Coronary artery (tissue), 2 donors: ENCODE results near the gene IRAK1.

Source experiments
- DNase-seq: peaks from one replicate; pipeline ENCODE4 v3.0.0-alpha.2; 2017; ENCODE audit warnings: low spot score
- H3K27ac ChIP-seq, 2 donors: fragments of 200-600 bp; sonication (generic); one replicate each; pipeline ENCODE4 v1.5.1; 2016 to 2019
- H3K4me3 ChIP-seq: fragments of 200-600 bp; sonication (generic); 2 replicates; pipeline ENCODE4 v1.5.1; 2016; ENCODE audit warnings: mild to moderate bottlenecking, moderate library complexity
- CTCF ChIP-seq: fragments of 200-600 bp; sonication (generic); IDR thresholded peaks from one replicate; pipeline ENCODE4 v1.5.1; 2019; ENCODE audit warnings: antibody characterized with exemption

Gene IRAK1

GRCh38 chrX:153968255-153968654, 51.4 kb downstream of the IRAK1 start:
- no peak for DNase-seq
- H3K27ac ChIP-seq = peak overlapping the region; percentile 99
- H3K4me3 ChIP-seq = peak overlapping the region; percentile 87
- TF ChIP-seq CTCF = no peak

GRCh38 chrX:153967536-153968224, 52.0 kb downstream of the IRAK1 start:
- H3K27ac ChIP-seq = peak overlapping the region; percentile 99
- peak overlapping the region; percentile 87 for H3K4me3 ChIP-seq
- TF ChIP-seq CTCF = no peak
- no peak for DNase-seq

- no peak for DNase-seq
- TF ChIP-seq CTCF = no peak
- H3K4me3 ChIP-seq = peak overlapping the region; percentile 87
- peak overlapping the region; percentile 99 for H3K27ac ChIP-seq
Measured at GRCh38 chrX:153966841-153967535, 52.7 kb downstream of the IRAK1 start.

GRCh38 chrX:153966283-153966688, 53.4 kb downstream of the IRAK1 start:
- no peak for DNase-seq
- TF ChIP-seq CTCF = no peak
- H3K4me3 ChIP-seq = peak overlapping the region; percentile 87
- peak overlapping the region in 1 of 2 donors; percentile 99 for H3K27ac ChIP-seq

- no peak for TF ChIP-seq CTCF
- Histone ChIP-seq H3K4me3 (no peak overlapping the region), H3K27ac (peak overlapping the region in 1 of 2 donors; percentile 40)
- DNase-seq = no peak
Measured at GRCh38 chrX:153965406-153965805, 54.3 kb downstream of the IRAK1 start.

GRCh38 chrX:153964105-153964504, 55.6 kb downstream of the IRAK1 start:
- TF ChIP-seq CTCF = no peak
- H3K4me3 ChIP-seq = no peak overlapping the region
- DNase-seq = no peak
- no peak overlapping the region for H3K27ac ChIP-seq

- no peak for TF ChIP-seq CTCF
- no peak overlapping the region for H3K27ac ChIP-seq
- no peak overlapping the region for H3K4me3 ChIP-seq
- no peak for DNase-seq
Measured at GRCh38 chrX:153963546-153963945, 56.2 kb downstream of the IRAK1 start.
